HepG2 (cell line): ENCODE data around the gene RPL19. TPM values are rescaled to one million over a fixed set of nuclear protein-coding genes. Genes with fewer than 3 reads are reported as not detected.
A peak's percentile ranks its signal among the peaks of the same experiment; 100 is the strongest.

Experiments used
- ATAC-seq: fragments of 200-7000 bp; cut with Tn5 transposase; 3 replicates; pipeline ENCODE4 v1.9.1; 2020; ENCODE audit warnings: mild to moderate bottlenecking, moderate library complexity
- BruUV-seq: library from RNA; stranded (reverse); fragments of 400-500 nt; replicated peaks from 2 replicates; lab custom pipeline; 2021; lab: Mats Ljungman, UMichigan
- CTCF ChIA-PET: fragments of 300-600 bp; formaldehyde crosslinking; extraction: SDS; loops from one replicate; lab custom pipeline; 2021; ENCODE audit warnings: low total read pairs, inconsistent platforms, low intra/inter-chr PET ratio; lab: Yijun Ruan, JAX
- POLR2A ChIA-PET: fragments of 350-600 bp; sonication (Branson Sonifier 250); formaldehyde crosslinking; loops from one replicate; lab custom pipeline; 2020; ENCODE audit warnings: antibody characterized with exemption, inconsistent platforms; lab: Yijun Ruan, JAX
- DNase-seq: peaks from one replicate; pipeline ENCODE4 v3.0.0-alpha.2; 2015; ENCODE audit warnings: low spot score
- FAIRE-seq: peaks from 3 replicates; lab custom pipeline; 2011; peaks lifted over from hg19 to GRCh38; lab: Jason Lieb, UNC
- H2AFZ ChIP-seq: one replicate; pipeline ENCODE4 v1.6.1; 2011; ENCODE audit warnings: low read length, inconsistent platforms
- H3K27ac ChIP-seq: fragments of 300-600 bp; 3 replicates; pipeline ENCODE4 v1.8.0; 2011; ENCODE audit warnings: mixed run types, mild to moderate bottlenecking, mixed read lengths, low read length, inconsistent platforms; ENCODE audit not compliant: insufficient read depth; ENCODE audit errors: extremely low read length
- H3K27me3 ChIP-seq, 2 experiments: fragments of 200-600 bp in 1 of 2; 2 replicates in 1 of 2; 3 replicates in 1 of 2; pipeline versions ENCODE4 v1.6.0 to v1.8.0; 2011; ENCODE audit warnings: low read length in 2 of 2, mild to moderate bottlenecking in 2 of 2, moderate library complexity in 2 of 2, inconsistent platforms in 1 of 2; ENCODE audit not compliant: insufficient read depth in 2 of 2, control insufficient read depth in 1 of 2
- H3K36me3 ChIP-seq, 2 experiments: fragments of 200-600 bp in 1 of 2; replicated peaks in 1 of 2; 2 replicates in 1 of 2; 3 replicates in 1 of 2; pipeline versions ENCODE4 v1.5.1 to v1.8.0; 2011; ENCODE audit warnings: low read length in 2 of 2, inconsistent platforms in 1 of 2; ENCODE audit not compliant: insufficient read depth in 2 of 2, control insufficient read depth in 1 of 2
- H3K4me1 ChIP-seq: 2 replicates; pipeline ENCODE4 v1.5.1; 2012; ENCODE audit warnings: low read length, inconsistent platforms; ENCODE audit not compliant: insufficient read depth
- H3K4me2 ChIP-seq: 2 replicates; pipeline ENCODE4 v1.6.0; 2011; ENCODE audit warnings: low read depth, low read length, inconsistent platforms
- H3K4me3 ChIP-seq, 3 experiments: fragments of 200-600 bp in 1 of 3; sonication (generic), shearing (Covaris generic) in 1 of 3; replicated peaks in 1 of 3; 2 replicates each; pipeline ENCODE4 v1.5.1; 2011 to 2016; ENCODE audit warnings: low read length in 3 of 3, inconsistent platforms in 2 of 3, low read depth in 2 of 3, mild to moderate bottlenecking in 2 of 3, control low read depth in 1 of 3, mixed read lengths in 1 of 3; ENCODE audit not compliant: insufficient read depth in 1 of 3
- H3K79me2 ChIP-seq: one replicate; pipeline ENCODE4 v1.6.1; 2011; ENCODE audit warnings: low read length, inconsistent platforms; ENCODE audit not compliant: insufficient read depth
- H3K9ac ChIP-seq: 2 replicates; pipeline ENCODE4 v1.6.0; 2011; ENCODE audit warnings: mild to moderate bottlenecking, low read depth, low read length, inconsistent platforms; ENCODE audit not compliant: insufficient read depth
- H3K9me3 ChIP-seq: 2 replicates; pipeline ENCODE4 v1.5.1; 2012; ENCODE audit warnings: mild to moderate bottlenecking, low read length
- H4K20me1 ChIP-seq: 2 replicates; pipeline ENCODE4 v1.6.0; 2011; ENCODE audit warnings: inconsistent platforms, mild to moderate bottlenecking, low read length, moderate library complexity; ENCODE audit not compliant: insufficient read depth
- AGO1 ChIP-seq: fragments of 200-400 bp; formaldehyde crosslinking; IDR thresholded peaks from 2 replicates; pipeline ENCODE4 v1.6.1; 2017; ENCODE audit warnings: mild to moderate bottlenecking, low read depth, low read length, moderate library complexity; ENCODE audit not compliant: poor library complexity, severe bottlenecking
- AKAP8 ChIP-seq: sonication (generic); formaldehyde crosslinking; IDR thresholded peaks from 2 replicates; pipeline ENCODE4 v1.5.1; 2020; ENCODE audit warnings: mild to moderate bottlenecking, missing genetic modification reagents
- GTF2F1 ChIP-seq: fragments of 150-350 bp; IDR thresholded peaks from 2 replicates; pipeline ENCODE4 v1.6.1; 2014; ENCODE audit warnings: low read length
- HES4 ChIP-seq: sonication (generic); formaldehyde crosslinking; IDR thresholded peaks from 2 replicates; pipeline ENCODE4 v1.9.0; 2021; ENCODE audit warnings: mild to moderate bottlenecking, missing genetic modification reagents, borderline replicate concordance
- JUN ChIP-seq: sonication (generic); formaldehyde crosslinking; IDR thresholded peaks from 2 replicates; pipeline ENCODE4 v1.4.0; 2020; ENCODE audit warnings: mild to moderate bottlenecking, missing genetic modification reagents
- MTF2 ChIP-seq: sonication (generic); formaldehyde crosslinking; IDR thresholded peaks from 2 replicates; pipeline ENCODE4 v1.5.0; 2020; ENCODE audit warnings: missing genetic modification reagents, borderline replicate concordance
- TMF1 ChIP-seq: sonication (generic); formaldehyde crosslinking; IDR thresholded peaks from 2 replicates; pipeline ENCODE4 v1.8.1; 2022; ENCODE audit warnings: low read depth, missing genetic modification reagents
- ZNF263 ChIP-seq: sonication (generic); formaldehyde crosslinking; IDR thresholded peaks from 2 replicates; pipeline ENCODE4 v1.4.0; 2020; ENCODE audit warnings: missing genetic modification reagents
- ZSCAN12 ChIP-seq: sonication (generic); formaldehyde crosslinking; IDR thresholded peaks from 2 replicates; pipeline ENCODE4 v1.9.0; 2021; ENCODE audit warnings: mild to moderate bottlenecking, missing genetic modification reagents
- WGBS: methylation state at CpG from one replicate; pipeline ENCODE4 v1.1.6; 2017; ENCODE audit warnings: low lambda C conversion rate; 5-methylcytosine and 5-hydroxymethylcytosine counted together
- in situ Hi-C: cut with HindIII; loops from 2 replicates; pipeline ENCODE4 v1.10.0; 2017; ENCODE audit warnings: low pct_unique_long_range_greater_than_20kb; ENCODE audit not compliant: extremely low pct_ligation_motif_present
- intact Hi-C: fragments of 100-400 bp; cut with micrococcal nuclease; formaldehyde crosslinking; loops from one replicate; pipeline ENCODE4 v1.10.0; 2022; ENCODE audit not compliant: unreplicated experiment
- polyA plus RNA-seq, 8 experiments: library from polyadenylated mRNA; depleted of rRNA in 3 of 8; stranded (reverse) in 7 of 8; unstranded in 1 of 8; fragments of >200 nt; fragmentation: Illumina TruSeq in 4 of 8; extraction: Trizol in 4 of 8; gene quantifications; 2 replicates each; pipeline versions ENCODE4 v1.2.1 to v1.2.3, GENCODE V29; 2011 to 2016; ENCODE audit warnings: low read depth in 4 of 8, missing spikeins in 1 of 8, mixed read lengths in 1 of 8; ENCODE audit not compliant: insufficient read depth in 1 of 8
- total RNA-seq, 5 experiments: library from RNA; depleted of rRNA; stranded (reverse); fragments of >200 nt; fragmentation: Illumina TruSeq; extraction: Trizol; gene quantifications; 2 replicates each; pipeline ENCODE4 v1.2.3, GENCODE V29; 2016; ENCODE audit warnings: low read depth in 1 of 5
- TF ChIP-seq, protein P1 (sequence below): IDR thresholded peaks from 2 replicates; pipeline ENCODE4 v1.6.1; 2012; ENCODE audit warnings: low read length, improper control_type of control experiment

Gene RPL19
- total and polyA plus RNA-seq, 2 of the 13 experiments (the other 11 are each of a cell fraction or from before 2014, with no cell fraction given): 2,522 to 2,768 TPM

- H3K27me3 ChIP-seq: peaks cover 26 to 72% of the 10 kb centered on the region in 2 experiments
- no peaks in the 10 kb centered on the region for H3K9me3 ChIP-seq
- peak within 1 kb of the TSS in 2 of 3 experiments; percentile 18 to 57; a peak in 2 of 6 replicates for H3K4me3 ChIP-seq
- no peak within 1 kb of the TSS for H3K9ac ChIP-seq
- H3K79me2 ChIP-seq: no peaks in the 10 kb centered on the region
- intact Hi-C loops: no loop called here
- ATAC-seq (no peak), FAIRE-seq (no peak), DNase-seq (no peak)
- no peak within 1 kb of the TSS for H2AFZ ChIP-seq
- WGBS: 11% methylated on average over 18 of the region's 71 CpGs
- BruUV-seq: no TSS peak
- in situ Hi-C loops: no loop called here
- H3K27ac ChIP-seq: no peak within 1 kb of the TSS
- POLR2A ChIA-PET: no interaction called here
- peak within 1 kb of the TSS; percentile 51; the same call in 1 of the 2 replicates for H3K4me2 ChIP-seq
- no peaks in the 10 kb centered on the region for H4K20me1 ChIP-seq
- H3K4me1 ChIP-seq: peaks cover 6% of the 10 kb centered on the region; the same call in 1 of the 2 replicates
- H3K36me3 ChIP-seq: no peaks in the 10 kb centered on the region
- CTCF ChIA-PET: no interaction called here
- peak; percentile 43; the same call in 1 of the 2 replicates for TF ChIP-seq MTF2 (CRISPR knock-in tag)
- 0 out of 2 replicates have a peak, but pooled peaks have one; percentile 32 for TF ChIP-seq ZNF263
- no peak for TF ChIP-seq AKAP8 (CRISPR knock-in tag)
- no peak for TF ChIP-seq JUN (CRISPR knock-in tag)
- TF ChIP-seq, protein P1, sequence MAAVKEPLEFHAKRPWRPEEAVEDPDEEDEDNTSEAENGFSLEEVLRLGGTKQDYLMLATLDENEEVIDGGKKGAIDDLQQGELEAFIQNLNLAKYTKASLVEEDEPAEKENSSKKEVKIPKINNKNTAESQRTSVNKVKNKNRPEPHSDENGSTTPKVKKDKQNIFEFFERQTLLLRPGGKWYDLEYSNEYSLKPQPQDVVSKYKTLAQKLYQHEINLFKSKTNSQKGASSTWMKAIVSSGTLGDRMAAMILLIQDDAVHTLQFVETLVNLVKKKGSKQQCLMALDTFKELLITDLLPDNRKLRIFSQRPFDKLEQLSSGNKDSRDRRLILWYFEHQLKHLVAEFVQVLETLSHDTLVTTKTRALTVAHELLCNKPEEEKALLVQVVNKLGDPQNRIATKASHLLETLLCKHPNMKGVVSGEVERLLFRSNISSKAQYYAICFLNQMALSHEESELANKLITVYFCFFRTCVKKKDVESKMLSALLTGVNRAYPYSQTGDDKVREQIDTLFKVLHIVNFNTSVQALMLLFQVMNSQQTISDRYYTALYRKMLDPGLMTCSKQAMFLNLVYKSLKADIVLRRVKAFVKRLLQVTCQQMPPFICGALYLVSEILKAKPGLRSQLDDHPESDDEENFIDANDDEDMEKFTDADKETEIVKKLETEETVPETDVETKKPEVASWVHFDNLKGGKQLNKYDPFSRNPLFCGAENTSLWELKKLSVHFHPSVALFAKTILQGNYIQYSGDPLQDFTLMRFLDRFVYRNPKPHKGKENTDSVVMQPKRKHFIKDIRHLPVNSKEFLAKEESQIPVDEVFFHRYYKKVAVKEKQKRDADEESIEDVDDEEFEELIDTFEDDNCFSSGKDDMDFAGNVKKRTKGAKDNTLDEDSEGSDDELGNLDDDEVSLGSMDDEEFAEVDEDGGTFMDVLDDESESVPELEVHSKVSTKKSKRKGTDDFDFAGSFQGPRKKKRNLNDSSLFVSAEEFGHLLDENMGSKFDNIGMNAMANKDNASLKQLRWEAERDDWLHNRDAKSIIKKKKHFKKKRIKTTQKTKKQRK: no peak
- TF ChIP-seq HES4 (CRISPR knock-in tag): no peak
- TF ChIP-seq AGO1: no peak
- no peak for TF ChIP-seq TMF1 (CRISPR knock-in tag)
- no peak for TF ChIP-seq ZSCAN12
- TF ChIP-seq GTF2F1: no peak
- TF ChIP-seq, all 625 proteins: peak for 2
Observed at GRCh38 chr17:39225308-39225958, 25.4 kb downstream of the RPL19 start, which contains the start of gene STAC2. Gene STAC2, minus strand, starts transcription at chr17:39225945. Its CDS starts 443 bp downstream, at chr17:39225502.
